ENCODE results near the gene OR51I1. TPM values are rescaled to one million over a fixed set of nuclear protein-coding genes. Genes with fewer than 3 reads are reported as not detected.

Gene OR51I1
- total and polyA plus RNA-seq, 2 experiments from 2014 or later: not detected

DNA sequence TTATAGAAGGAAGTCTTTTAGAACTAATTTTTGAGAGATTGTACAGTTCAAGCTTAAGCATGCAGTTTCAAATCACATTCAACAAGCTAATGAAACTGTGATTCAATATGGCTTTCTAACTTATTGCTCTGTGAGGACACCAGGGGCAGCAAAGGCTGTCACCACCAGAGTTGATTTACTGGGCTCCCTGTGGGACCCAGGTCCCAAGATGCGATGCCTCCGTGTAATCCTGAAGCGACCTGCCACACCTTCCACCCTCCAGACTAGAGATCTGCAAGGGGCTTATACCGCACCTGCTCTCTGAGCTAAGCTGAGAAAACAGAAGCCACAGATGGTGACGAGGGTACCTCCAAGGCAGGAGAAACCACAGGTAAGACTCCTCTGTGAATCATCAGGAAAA, 20.3 kb downstream of the OR51I1 start:
- Histone ChIP-seq H3K79me2 (no peaks in the 10 kb centered on the region), H3K9me3 (ENCODE audit: low read depth) (no peaks in the 10 kb centered on the region), H3K27ac (no peak overlapping the region), H3K4me1 (ENCODE audit: insufficient read depth) (no peaks in the 10 kb centered on the region), H3K27me3 (no peaks in the 10 kb centered on the region), H3K4me2 (no peak overlapping the region), H4K20me1 (ENCODE audit: insufficient read depth, poor library complexity, severe bottlenecking) (no peaks in the 10 kb centered on the region), H2AFZ (no peak overlapping the region), H3K4me3 (no peak overlapping the region), H3K9me2 (replicated peaks; ENCODE audit: insufficient read depth) (no peaks in the 10 kb centered on the region), H3K36me3 (replicated peaks; ENCODE audit: insufficient read depth, low read depth) (no peaks in the 10 kb centered on the region)
- TF ChIP-seq EZH2phosphoT487 (IDR thresholded peaks at IDR 0.05; ENCODE audit: low read depth, severe bottlenecking, unreplicated experiment): no peak
- TF ChIP-seq, protein P1, sequence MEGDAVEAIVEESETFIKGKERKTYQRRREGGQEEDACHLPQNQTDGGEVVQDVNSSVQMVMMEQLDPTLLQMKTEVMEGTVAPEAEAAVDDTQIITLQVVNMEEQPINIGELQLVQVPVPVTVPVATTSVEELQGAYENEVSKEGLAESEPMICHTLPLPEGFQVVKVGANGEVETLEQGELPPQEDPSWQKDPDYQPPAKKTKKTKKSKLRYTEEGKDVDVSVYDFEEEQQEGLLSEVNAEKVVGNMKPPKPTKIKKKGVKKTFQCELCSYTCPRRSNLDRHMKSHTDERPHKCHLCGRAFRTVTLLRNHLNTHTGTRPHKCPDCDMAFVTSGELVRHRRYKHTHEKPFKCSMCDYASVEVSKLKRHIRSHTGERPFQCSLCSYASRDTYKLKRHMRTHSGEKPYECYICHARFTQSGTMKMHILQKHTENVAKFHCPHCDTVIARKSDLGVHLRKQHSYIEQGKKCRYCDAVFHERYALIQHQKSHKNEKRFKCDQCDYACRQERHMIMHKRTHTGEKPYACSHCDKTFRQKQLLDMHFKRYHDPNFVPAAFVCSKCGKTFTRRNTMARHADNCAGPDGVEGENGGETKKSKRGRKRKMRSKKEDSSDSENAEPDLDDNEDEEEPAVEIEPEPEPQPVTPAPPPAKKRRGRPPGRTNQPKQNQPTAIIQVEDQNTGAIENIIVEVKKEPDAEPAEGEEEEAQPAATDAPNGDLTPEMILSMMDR (IDR thresholded peaks at IDR 0.05; ENCODE audit: poor library complexity): no peak
- DNase-seq (ENCODE audit: low spot score): no peak
- 57% methylated on average over 5 of the region's 5 CpGs for WGBS (ENCODE audit: low lambda C conversion rate, missing lambda C conversion rate)

DNA sequence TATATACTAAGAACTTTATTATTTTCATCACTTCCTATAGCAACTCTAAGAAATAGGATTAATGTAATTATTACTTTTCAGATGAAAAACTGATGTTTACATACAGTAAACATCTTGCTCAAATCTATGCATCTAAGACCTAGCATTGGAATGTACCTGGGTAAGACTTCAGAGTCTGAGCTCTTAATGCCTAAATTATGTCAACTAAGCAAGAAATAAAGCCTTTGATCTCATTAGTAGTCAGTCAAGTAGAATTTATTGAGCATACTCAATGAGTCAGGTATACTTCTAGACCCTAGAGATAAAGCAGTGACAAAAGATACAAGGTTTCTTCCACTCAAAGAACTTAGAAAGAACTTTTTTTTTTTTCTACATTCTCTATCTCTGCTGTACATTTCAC, 36.1 kb downstream of the OR51I1 start:
- Histone ChIP-seq H2AFZ (no peak overlapping the region), H4K20me1 (ENCODE audit: insufficient read depth, poor library complexity, severe bottlenecking) (no peaks in the 10 kb centered on the region), H3K9me2 (replicated peaks; ENCODE audit: insufficient read depth) (no peaks in the 10 kb centered on the region), H3K9me3 (ENCODE audit: low read depth) (no peaks in the 10 kb centered on the region), H3K4me1 (ENCODE audit: insufficient read depth) (no peaks in the 10 kb centered on the region), H3K79me2 (no peaks in the 10 kb centered on the region), H3K27ac (no peak overlapping the region), H3K4me3 (no peak overlapping the region), H3K27me3 (no peaks in the 10 kb centered on the region), H3K36me3 (replicated peaks; ENCODE audit: insufficient read depth, low read depth) (no peaks in the 10 kb centered on the region), H3K4me2 (no peak overlapping the region)
- TF ChIP-seq EZH2 (IDR thresholded peaks at IDR 0.05; ENCODE audit: borderline replicate concordance) (no peak), EZH2phosphoT487 (IDR thresholded peaks at IDR 0.05; ENCODE audit: low read depth, severe bottlenecking, unreplicated experiment) (no peak)
- TF ChIP-seq, protein P1 (IDR thresholded peaks at IDR 0.05; ENCODE audit: poor library complexity): no peak
- no peak for DNase-seq (ENCODE audit: low spot score)

- no peaks in the 10 kb centered on the region for H3K4me1 ChIP-seq (ENCODE audit: insufficient read depth)
- H3K9me3 ChIP-seq (ENCODE audit: low read depth): no peaks in the 10 kb centered on the region
- no peak for TF ChIP-seq EZH2 (IDR thresholded peaks at IDR 0.05; ENCODE audit: borderline replicate concordance)
- TF ChIP-seq, protein P1 (IDR thresholded peaks at IDR 0.05; ENCODE audit: poor library complexity): no peak
- H3K4me2 ChIP-seq: no peak overlapping the region
- no peaks in the 10 kb centered on the region for H3K27me3 ChIP-seq
- no peaks in the 10 kb centered on the region for H4K20me1 ChIP-seq (ENCODE audit: insufficient read depth, poor library complexity, severe bottlenecking)
- H2AFZ ChIP-seq: no peak overlapping the region
- no peak overlapping the region for H3K27ac ChIP-seq
- H3K9me2 ChIP-seq (replicated peaks; ENCODE audit: insufficient read depth): no peaks in the 10 kb centered on the region
- H3K79me2 ChIP-seq: no peaks in the 10 kb centered on the region
- no peak for DNase-seq (ENCODE audit: low spot score)
- H3K4me3 ChIP-seq: no peak overlapping the region
- no peaks in the 10 kb centered on the region for H3K36me3 ChIP-seq (replicated peaks; ENCODE audit: insufficient read depth, low read depth)
Observed at GRCh38 chr11:5398936-5399335, 42.4 kb downstream of the OR51I1 start.

GRCh38 chr11:5394091-5394490, 47.2 kb downstream of the OR51I1 start:
- DNase-seq (ENCODE audit: low spot score): no peak
- no peaks in the 10 kb centered on the region for H3K9me2 ChIP-seq (replicated peaks; ENCODE audit: insufficient read depth)
- H3K27ac ChIP-seq: no peak overlapping the region
- H3K27me3 ChIP-seq: no peaks in the 10 kb centered on the region
- no peak overlapping the region for H2AFZ ChIP-seq
- no peaks in the 10 kb centered on the region for H3K9me3 ChIP-seq (ENCODE audit: low read depth)
- H3K36me3 ChIP-seq (replicated peaks; ENCODE audit: insufficient read depth, low read depth): no peaks in the 10 kb centered on the region
- no peak overlapping the region for H3K4me3 ChIP-seq
- no peaks in the 10 kb centered on the region for H3K79me2 ChIP-seq
- TF ChIP-seq EZH2phosphoT487 (IDR thresholded peaks at IDR 0.05; ENCODE audit: low read depth, severe bottlenecking, unreplicated experiment) (no peak), EZH2 (IDR thresholded peaks at IDR 0.05; ENCODE audit: borderline replicate concordance) (no peak)
- TF ChIP-seq, protein P1 (IDR thresholded peaks at IDR 0.05; ENCODE audit: poor library complexity): no peak
- no peak overlapping the region for H3K4me2 ChIP-seq
- H4K20me1 ChIP-seq (ENCODE audit: insufficient read depth, poor library complexity, severe bottlenecking): no peaks in the 10 kb centered on the region
- H3K4me1 ChIP-seq (ENCODE audit: insufficient read depth): no peaks in the 10 kb centered on the region
